HG02623 (cell line): ENCODE results near the gene P2RX4.
"Not testable (repeated sequence)": the region's sequence is repeated elsewhere in the genome, so short reads cannot be mapped to it uniquely, and the experiment has no call there.

ENCODE experiments used
- ATAC-seq: cut with Tn5 transposase; IDR thresholded peaks from one replicate; pipeline ENCODE4 v1.9.1; 2021; ENCODE audit warnings: moderate library complexity; ENCODE audit not compliant: unreplicated experiment

P2RX4 gene

DNA sequence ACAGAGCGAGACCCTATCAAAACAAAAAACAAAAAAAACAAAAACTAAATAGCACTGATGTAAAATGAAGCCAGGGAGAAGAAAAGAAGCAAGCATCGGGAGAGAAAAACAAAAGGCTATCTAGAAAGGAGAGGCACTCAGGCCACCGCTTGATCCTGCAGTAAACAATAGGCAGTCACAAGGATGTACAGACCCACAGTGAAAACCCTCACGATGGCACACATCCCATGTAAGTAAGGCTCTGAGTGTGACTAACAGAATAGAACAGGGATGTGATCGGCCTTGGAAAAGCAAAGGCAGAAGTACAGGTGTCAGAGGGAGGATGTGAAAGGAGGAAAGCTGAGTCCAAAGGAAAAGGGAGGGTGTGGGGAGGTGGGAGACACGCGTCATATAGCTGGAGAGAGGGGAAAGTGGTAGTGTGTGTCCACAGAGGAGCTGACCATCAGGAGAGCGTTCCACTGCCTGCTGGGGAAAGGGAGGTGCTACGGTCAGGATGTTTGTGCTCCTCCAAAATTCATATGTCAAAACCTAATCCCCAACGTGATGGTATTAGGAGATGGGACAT is 55.1 kb downstream of the P2RX4 start:
- no peak for ATAC-seq

DNA sequence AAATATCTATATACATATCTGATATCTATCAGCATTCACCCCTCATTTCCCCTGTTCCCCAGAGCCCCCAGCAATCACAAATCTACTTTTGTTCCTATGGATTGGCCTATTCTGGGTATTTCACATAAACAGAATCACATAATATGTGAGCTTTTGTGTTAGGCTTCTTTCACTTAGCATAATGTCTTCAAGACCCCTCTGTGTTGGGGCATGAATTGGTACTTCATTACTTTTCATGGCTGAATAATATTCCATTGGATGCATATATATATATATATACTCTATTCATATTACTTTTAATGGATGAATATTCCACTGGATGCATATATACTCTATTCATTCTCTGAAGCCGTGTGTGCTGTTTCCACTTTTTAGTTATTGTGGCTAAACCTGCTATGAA is 57.9 kb downstream of the P2RX4 start:
- ATAC-seq, result no peak

DNA sequence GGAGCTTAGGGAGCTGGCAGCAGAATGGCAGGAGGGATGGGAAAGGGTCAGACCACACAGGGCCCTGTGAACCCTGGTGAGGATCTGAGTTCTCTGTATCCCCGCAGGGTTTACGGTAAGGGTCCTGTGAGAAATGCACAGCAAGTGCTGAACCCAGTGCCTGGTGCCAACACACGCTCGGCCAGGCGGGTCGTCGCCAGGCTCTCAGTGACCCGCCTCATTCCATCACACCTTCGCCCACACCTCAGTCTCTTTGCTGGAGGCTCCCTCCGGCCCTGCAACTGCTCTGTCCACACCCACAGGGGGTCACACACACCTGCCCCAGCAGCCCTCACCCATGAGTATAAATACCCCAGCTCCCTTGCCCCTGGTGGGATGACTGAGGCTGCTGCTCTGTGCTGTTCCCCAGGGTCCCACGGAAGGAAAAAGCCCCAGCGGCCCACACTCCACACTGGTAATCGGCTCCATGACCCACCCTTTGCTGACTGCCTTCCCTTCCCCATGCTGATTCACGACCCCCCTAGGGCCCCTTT is 63.5 kb downstream of the P2RX4 start:
- ATAC-seq, result no peak

DNA sequence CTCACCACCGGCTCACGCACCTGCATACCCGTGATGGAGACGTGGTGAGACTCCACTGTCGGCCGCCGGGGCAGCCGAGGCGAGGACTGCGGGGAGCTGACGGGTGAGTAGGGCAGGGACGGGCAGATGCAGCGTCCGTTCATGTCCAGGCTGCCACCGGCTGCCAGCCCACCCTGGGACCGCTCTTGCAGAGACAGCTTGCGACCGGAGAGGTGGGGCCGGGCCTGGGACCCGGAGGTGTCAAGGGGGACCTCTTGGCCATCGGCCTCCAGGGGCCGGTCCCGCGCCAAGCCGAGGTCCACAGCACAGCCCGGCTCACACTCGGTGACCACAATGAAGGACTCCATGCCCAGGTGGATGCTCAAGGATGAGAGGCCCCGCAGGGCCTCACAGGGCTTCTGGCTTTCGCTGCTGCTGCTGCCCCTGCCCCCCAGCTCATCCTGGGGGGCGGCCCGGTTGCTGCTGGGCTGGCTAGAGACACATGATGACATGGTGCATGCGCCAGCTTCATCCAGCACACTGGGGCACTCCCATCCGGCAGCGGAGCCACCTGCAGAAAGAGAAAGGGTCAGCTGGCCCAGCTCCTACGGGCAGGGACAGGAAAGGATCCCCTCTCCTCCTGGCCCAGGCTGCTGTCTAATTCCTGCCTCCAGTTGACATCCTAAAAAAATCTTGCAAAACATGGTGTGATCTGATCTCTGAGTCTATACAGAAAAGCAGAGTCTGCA is 64.3 kb downstream of the P2RX4 start:
- no peak for ATAC-seq

DNA sequence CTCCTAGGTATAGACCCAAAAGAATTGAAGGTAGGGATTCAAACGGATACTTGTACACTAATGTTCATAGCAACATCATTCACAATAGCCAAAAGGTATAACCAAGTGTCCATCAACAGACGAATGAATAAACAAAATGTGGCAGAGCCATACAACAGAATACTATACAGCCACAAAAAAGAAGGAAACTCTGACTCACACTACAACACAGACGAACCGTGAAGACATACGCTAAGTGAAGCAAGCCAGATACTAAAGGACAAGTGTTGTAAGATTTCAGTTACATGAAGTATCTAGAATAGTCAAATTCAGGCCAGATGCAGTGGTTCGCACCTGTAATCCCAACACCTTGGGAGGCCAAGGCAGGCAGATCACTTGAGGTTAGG is 67.4 kb downstream of the P2RX4 start:
- ATAC-seq, result no peak

DNA sequence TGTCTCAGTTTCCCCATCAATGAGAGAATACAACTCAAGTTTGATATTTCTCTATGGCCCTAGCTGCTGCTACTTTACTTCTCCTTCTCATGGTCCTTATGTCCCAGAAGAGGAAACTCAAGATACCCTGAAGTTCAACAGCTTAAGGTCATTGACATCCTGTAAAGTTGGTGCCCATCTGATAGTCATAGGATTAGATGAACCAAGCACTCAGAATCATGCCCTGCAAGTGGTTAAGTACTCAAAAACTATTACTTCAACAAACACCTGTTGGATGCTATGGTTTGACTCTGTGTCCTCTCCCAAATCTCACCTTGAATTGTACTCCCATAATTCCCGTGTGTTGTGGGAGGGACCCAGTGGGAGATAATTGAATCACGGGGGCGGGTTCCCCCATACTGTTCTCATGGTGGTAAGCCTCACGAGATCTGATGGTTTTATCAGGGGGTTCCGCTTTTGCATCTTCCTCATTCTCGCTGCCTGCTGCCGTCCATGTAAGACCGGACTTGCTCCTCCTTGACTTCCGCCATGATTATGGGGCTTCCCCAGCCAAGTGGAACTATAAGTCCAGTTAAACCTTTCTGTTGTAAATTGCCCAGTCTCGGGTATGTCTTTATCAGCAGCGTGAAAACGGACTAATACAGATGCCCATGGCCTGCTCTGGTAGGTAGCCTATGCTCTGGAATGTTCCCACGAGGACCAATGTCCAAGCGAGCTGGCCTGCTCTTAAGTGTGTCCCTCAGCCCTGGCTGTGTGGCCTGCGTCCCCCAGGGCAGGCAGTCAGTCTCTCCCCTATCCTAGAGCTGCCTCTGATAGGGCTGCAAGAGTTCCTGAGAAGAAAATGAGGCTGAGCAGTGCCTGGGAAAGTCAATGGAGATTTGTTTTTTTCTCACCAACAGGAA is 68.5 kb downstream of the P2RX4 start:
- ATAC-seq, result no peak

DNA sequence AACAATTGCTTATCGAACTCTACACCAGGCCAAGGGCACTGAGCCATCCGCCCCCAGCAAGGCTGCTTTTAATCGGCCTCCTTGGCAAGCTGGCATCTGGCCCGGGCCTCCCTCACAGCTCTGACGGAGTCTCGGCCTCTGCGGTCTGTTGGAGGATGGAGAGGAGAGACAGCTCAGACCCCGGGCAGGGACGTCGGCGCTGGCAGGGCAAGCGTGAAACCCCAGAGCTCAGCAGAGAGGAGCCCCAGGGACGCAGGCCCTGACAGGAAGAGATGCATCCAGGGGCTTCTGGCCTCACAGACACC is 69.1 kb downstream of the P2RX4 start:
- no peak for ATAC-seq

DNA sequence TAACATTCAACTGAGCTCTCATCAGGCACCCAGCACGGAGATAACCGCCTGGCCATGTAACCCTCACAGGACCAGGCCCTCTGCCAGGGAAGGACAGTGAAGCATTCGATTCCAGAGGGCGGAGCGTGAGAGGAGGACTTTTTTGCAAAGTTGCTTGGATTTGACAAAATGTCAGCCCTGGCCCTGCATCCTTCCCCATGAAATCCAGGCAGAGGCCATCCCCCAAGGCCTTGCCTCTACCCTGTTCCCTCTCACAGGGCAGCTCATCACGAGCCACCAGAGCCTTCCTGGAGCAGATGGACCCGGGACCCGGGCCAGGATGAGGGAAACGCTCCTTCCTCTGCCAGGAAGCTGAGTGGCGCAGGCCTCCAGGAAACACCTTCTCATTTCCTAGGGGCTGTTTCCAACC is 69.6 kb downstream of the P2RX4 start:
- ATAC-seq, result no peak

DNA sequence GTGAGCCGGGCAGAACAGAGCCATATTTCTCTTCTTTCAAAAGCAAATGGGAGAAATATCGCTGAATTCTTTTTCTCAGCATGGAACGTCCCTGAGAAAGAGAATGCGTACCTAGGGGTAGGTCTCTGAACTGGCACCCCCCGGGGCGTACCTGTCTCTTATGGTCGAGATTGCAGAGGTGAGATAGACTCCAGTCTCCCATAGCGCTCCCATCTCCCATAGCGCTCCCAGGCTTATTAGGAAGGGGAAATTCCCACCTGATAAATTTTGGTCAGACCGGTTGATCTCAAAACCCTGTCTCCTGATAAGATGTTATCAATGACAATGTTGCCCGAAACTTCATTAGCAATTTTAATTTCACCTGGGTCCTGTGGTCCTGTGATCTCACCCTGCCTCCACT is 70.6 kb downstream of the P2RX4 start:
- not testable (repeated sequence) for ATAC-seq

DNA sequence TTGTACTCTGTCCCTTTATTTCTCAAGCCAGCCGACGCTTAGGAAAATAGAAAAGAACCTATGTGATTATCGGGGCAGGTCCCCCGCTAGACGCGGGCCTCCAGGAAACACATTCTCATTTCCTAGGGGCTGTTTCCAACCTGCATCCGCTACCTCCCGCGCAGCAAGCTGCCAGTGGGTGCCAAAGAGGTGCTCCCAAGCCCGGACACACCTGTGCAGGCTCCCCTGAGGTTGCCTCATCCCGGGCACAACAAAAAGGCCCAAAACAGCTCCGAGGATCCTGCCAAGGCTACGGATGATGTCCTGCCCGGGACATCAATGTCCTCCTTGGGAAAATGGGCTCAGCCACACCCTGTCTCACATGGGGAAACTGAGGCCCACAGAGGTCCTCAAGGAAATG is 71.2 kb downstream of the P2RX4 start:
- ATAC-seq, result not testable (repeated sequence)

DNA sequence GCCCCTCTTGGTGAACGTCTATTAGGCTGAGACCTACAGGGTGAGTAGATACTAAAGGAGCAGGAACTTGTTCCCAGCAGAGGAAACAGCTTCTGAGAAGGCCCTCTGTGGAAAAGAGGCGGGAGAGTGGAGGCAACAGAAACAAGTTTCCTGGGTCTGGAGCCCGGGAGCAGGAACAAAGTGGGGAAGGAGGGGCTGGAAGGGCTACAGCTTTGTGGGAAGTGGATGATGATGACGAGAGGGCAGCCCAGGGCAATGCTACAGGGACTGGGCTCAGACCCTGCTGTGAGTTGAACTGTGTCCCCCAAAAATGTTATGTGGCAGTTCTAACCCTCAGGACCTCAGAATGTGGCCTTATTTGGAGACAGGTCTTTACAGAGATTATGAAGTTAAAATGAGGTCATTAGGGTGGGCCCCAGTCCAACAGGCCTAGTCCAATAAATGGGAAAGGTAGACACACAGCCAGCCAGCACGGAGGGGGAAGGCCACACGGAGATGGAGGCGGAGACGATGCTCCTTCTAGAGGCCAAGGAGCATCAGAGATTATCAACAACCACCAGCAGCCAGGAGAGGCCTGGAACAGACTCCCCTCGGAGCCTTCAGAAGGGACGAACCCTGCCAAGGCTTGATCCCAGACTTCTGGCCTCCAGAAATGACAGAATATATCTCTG is 72.3 kb downstream of the P2RX4 start:
- no peak for ATAC-seq

DNA sequence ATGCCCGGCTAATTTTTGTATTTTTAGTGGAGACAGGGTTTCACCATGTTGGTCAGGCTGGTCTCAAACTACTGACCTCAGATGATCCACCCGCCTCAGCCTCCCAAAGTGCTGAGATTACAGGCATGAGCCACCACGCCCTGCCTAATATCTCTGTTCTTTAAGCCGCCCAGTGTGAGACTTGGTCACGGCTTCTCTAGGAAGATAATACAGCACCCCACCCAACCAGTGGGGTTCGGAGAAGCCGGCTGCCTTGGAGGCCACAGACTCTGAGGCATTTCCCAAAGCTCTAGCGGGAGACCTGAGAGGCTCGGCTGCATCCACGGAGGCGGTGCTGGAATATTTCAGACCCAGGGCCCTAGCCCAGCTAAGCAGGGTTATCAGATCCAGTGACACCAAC is 73.0 kb downstream of the P2RX4 start:
- not testable (repeated sequence) for ATAC-seq

DNA sequence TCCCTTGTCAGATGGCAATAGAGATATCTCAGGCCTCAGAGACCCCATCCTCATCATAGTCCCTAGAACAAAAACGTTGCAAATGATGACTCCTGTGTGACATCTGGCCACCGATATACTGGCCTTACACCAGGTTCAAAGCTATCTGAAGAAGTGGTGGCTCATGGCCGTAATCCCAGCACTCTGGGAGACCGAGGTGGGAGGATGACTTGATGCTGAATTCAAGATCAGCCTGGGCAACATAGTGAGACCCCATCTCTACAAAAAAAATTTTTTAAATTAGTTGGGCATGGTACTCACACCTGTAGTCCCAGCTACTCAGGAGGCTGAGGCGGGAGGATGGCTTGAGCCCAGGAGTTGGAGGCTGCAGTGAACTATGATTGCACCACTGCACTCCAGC is 73.5 kb downstream of the P2RX4 start:
- no peak for ATAC-seq
